AG09309 (cell line): ENCODE measurements around the gene CLCN4.

Source experiments
- DNase-seq: peaks from one replicate; pipeline ENCODE4 v3.0.0-alpha.2; 2010; ENCODE audit warnings: low read depth
- H3K4me3 ChIP-seq: 2 replicates; pipeline ENCODE4 v1.5.1; 2011; ENCODE audit warnings: mild to moderate bottlenecking, low read depth, low read length, moderate library complexity; ENCODE audit not compliant: control insufficient read depth
- CTCF ChIP-seq: IDR thresholded peaks from 2 replicates; pipeline ENCODE4 v1.5.1; 2011; ENCODE audit warnings: mild to moderate bottlenecking, low read depth, low read length, inconsistent platforms; ENCODE audit not compliant: insufficient read depth, control insufficient read depth; ENCODE audit errors: missing control alignments

CLCN4 gene

GRCh38 chrX:10244915-10245622, 88.3 kb downstream of the CLCN4 start:
- no peak for DNase-seq
- H3K4me3 ChIP-seq = no peak overlapping the region
- TF ChIP-seq CTCF = no peak

- no peak for DNase-seq
- no peak for TF ChIP-seq CTCF
- H3K4me3 ChIP-seq = no peak overlapping the region
Measured at GRCh38 chrX:10245886-10246285, 89.1 kb downstream of the CLCN4 start.

- no peak for TF ChIP-seq CTCF
- no peak for DNase-seq
- H3K4me3 ChIP-seq = no peak overlapping the region
Measured at GRCh38 chrX:10246297-10246696, 89.5 kb downstream of the CLCN4 start.

GRCh38 chrX:10246846-10247245, 90.1 kb downstream of the CLCN4 start:
- no peak for DNase-seq
- H3K4me3 ChIP-seq = no peak overlapping the region
- no peak for TF ChIP-seq CTCF

GRCh38 chrX:10254739-10255138, 98.0 kb downstream of the CLCN4 start:
- no peak overlapping the region for H3K4me3 ChIP-seq
- no peak for DNase-seq
- TF ChIP-seq CTCF = peak; percentile 19

GRCh38 chrX:10259716-10260115, 102.9 kb downstream of the CLCN4 start:
- no peak for TF ChIP-seq CTCF
- peak; percentile 43 for DNase-seq
- no peak overlapping the region for H3K4me3 ChIP-seq

- H3K4me3 ChIP-seq = no peak overlapping the region
- no peak for DNase-seq
- no peak for TF ChIP-seq CTCF
Measured at GRCh38 chrX:10265775-10266174, 109.0 kb downstream of the CLCN4 start.
